Duodenal mucosa (tissue), 2 donors: ENCODE results near the gene ZNF592.
"Not testable (repeated sequence)": the region's sequence is repeated elsewhere in the genome, so short reads cannot be mapped to it uniquely, and the experiment has no call there.

ENCODE experiments used
- H3K27ac ChIP-seq: one replicate; pipeline ENCODE4 v1.7.0; 2013; ENCODE audit warnings: low read depth, low read length
- H3K27me3 ChIP-seq, 2 donors: one replicate each; pipeline ENCODE4 v1.7.0; 2013; ENCODE audit warnings: low read length in 2 of 2, control low read depth in 1 of 2; ENCODE audit not compliant: insufficient read depth in 2 of 2, control insufficient read depth in 1 of 2
- H3K36me3 ChIP-seq, 2 donors: one replicate each; pipeline ENCODE4 v1.7.0; 2013; ENCODE audit warnings: low read length in 2 of 2, control low read depth in 1 of 2; ENCODE audit not compliant: insufficient read depth in 2 of 2, control insufficient read depth in 1 of 2
- H3K4me1 ChIP-seq, 2 donors: one replicate each; pipeline ENCODE4 v1.7.0; 2013; ENCODE audit warnings: low read length in 2 of 2, control low read depth in 1 of 2; ENCODE audit not compliant: insufficient read depth in 2 of 2, control insufficient read depth in 1 of 2
- H3K4me3 ChIP-seq, 2 donors: one replicate each; pipeline ENCODE4 v1.7.0; 2013; ENCODE audit warnings: low read length in 2 of 2, low read depth in 1 of 2
- H3K9ac ChIP-seq, 2 donors: one replicate each; pipeline ENCODE4 v1.7.0; 2013; ENCODE audit warnings: low read length in 2 of 2, low read depth in 1 of 2
- H3K9me3 ChIP-seq, 2 donors: one replicate each; pipeline ENCODE4 v1.7.0; 2013; ENCODE audit warnings: low read length in 2 of 2, control low read depth in 1 of 2; ENCODE audit not compliant: control insufficient read depth in 1 of 2

ZNF592 gene

GRCh38 chr15:84844964-84845363 is 96.6 kb downstream of the ZNF592 start:
- peaks cover 0 to 3% of the 10 kb centered on the region in 2 donors for H3K9me3 ChIP-seq
- peak overlapping the region; percentile 47 for H3K27ac ChIP-seq
- H3K27me3 ChIP-seq = no peaks in the 10 kb centered on the region
- H3K9ac ChIP-seq = peak overlapping the region in 1 of 2 donors; percentile 35
- peaks cover 12 to 21% of the 10 kb centered on the region in 2 donors for H3K4me1 ChIP-seq
- H3K4me3 ChIP-seq = no peak overlapping the region
- no peaks in the 10 kb centered on the region for H3K36me3 ChIP-seq

- not testable (repeated sequence) for H3K27me3 ChIP-seq, H3K36me3 ChIP-seq, H3K9me3 ChIP-seq, H3K27ac ChIP-seq, H3K4me3 ChIP-seq
- Histone ChIP-seq H3K4me1 (peaks cover 7 to 16% of the 10 kb centered on the region in 2 donors), H3K9ac (peak overlapping the region in 1 of 2 donors; percentile 35)
Measured at GRCh38 chr15:84845631-84846030, 97.2 kb downstream of the ZNF592 start.

DNA sequence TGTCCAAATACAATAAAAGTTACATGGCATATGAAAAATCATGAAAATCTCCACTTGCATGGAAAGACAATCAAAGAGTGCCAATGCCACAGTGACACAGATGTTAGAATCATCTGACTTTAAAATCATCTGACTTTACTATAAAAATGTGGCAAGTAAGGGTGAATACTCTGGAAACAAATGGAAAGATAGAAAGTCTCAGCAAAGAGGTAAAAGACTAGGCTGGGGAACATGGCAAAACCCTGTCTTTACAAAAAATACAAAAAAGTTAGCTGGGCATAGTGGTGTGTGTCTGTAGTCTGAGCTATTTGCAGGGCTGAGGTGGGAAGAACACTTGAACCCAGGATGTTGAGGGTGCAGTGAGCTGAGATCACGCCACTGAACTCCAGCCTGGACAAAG is 97.9 kb downstream of the ZNF592 start:
- Histone ChIP-seq H3K9me3 (peaks cover 0 to 3% of the 10 kb centered on the region in 2 donors), H3K4me1 (peaks cover under 1 to 10% of the 10 kb centered on the region in 2 donors), H3K36me3 (no peaks in the 10 kb centered on the region), H3K27ac (no peak overlapping the region), H3K4me3 (no peak overlapping the region), H3K9ac (no peak overlapping the region), H3K27me3 (no peaks in the 10 kb centered on the region)

GRCh38 chr15:84847382-84847781 is 99.0 kb downstream of the ZNF592 start:
- Histone ChIP-seq H3K4me1 (peaks cover 0 to 11% of the 10 kb centered on the region in 2 donors), H3K27me3 (no peaks in the 10 kb centered on the region), H3K27ac (no peak overlapping the region), H3K36me3 (no peaks in the 10 kb centered on the region), H3K9me3 (peaks cover 0 to 3% of the 10 kb centered on the region in 2 donors), H3K4me3 (no peak overlapping the region), H3K9ac (no peak overlapping the region)

DNA sequence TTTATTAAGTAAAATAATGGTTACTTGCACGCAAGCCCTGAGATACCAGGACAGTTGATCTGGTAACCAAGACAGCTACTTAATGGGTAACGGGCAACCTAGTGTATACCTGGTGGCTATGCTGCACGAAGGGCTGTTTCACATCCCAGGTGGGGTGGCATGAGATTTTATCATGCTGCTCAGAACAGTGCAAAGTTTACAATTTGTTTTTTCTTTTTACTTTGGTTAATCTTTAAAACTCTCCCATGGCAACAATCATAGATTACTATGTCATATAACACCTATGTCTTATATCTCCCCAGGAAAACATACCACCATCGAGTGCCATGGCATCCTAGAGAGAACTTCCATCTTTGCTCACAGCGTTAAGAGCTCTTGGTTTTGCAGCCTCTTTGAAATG is 103.8 kb downstream of the ZNF592 start:
- H3K27ac ChIP-seq = no peak overlapping the region
- peaks cover 5 to 18% of the 10 kb centered on the region in 2 donors for H3K4me1 ChIP-seq
- no peaks in the 10 kb centered on the region for H3K36me3 ChIP-seq
- H3K4me3 ChIP-seq = no peak overlapping the region
- no peaks in the 10 kb centered on the region for H3K9me3 ChIP-seq
- no peak overlapping the region for H3K9ac ChIP-seq
- H3K27me3 ChIP-seq = no peaks in the 10 kb centered on the region

DNA sequence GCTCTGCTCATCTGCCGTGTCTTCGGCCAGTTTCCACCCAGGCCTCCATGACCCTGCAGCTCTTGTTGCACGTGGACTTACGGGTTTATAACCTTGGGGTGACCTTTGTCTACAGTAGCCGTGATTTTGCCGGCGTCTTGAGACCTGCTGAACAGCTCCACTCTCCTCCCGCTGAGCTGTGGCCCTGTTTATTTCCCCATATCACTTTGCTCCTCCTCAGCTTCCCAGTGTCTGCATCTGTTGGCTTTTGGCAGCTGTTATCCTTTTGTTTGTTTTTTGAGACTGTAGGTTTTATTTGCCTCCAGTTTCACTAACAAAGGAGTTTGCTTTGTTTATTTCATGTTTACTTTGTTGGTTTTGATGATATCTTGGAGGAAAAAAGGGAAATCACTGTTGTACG is 106.7 kb downstream of the ZNF592 start:
- Histone ChIP-seq H3K36me3 (no peaks in the 10 kb centered on the region), H3K9ac (no peak overlapping the region), H3K27me3 (no peaks in the 10 kb centered on the region), H3K4me1 (peaks cover 5 to 21% of the 10 kb centered on the region in 2 donors), H3K4me3 (no peak overlapping the region), H3K27ac (no peak overlapping the region), H3K9me3 (no peaks in the 10 kb centered on the region)

DNA sequence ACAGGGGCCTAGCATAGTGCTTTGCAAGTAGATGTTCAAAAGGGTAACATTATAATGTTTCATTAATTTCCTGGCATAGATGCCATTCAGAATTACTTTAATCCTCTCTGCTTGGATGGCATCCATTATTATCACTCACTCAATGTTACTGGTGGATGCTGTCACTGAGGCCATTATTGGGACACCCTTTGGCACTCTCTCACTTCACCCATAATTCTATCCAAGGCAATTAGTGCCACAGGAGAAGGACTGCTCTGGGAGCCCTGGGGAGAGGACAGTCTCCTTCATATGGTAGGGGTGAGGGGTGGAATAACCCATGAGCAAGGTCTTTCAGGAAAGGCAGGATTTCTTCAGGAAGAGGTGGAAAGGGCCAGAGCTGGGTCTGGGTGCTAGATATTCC is 107.4 kb downstream of the ZNF592 start:
- Histone ChIP-seq H3K4me3 (no peak overlapping the region), H3K27ac (no peak overlapping the region), H3K36me3 (no peaks in the 10 kb centered on the region), H3K9me3 (no peaks in the 10 kb centered on the region), H3K4me1 (peaks cover 5 to 21% of the 10 kb centered on the region in 2 donors), H3K27me3 (no peaks in the 10 kb centered on the region), H3K9ac (no peak overlapping the region)
